PFSK-1 (cell line): ENCODE measurements around the gene NEGR1.

Source experiments
- FOXP2 ChIP-seq: optimal IDR thresholded peaks from 2 replicates; pipeline ENCODE3; 2011; ENCODE audit warnings: borderline replicate concordance, control low read depth, inconsistent platforms; ENCODE audit not compliant: insufficient read depth; ENCODE audit errors: extremely low read length, extremely low read depth
- POLR2AphosphoS5 ChIP-seq: IDR thresholded peaks from 2 replicates; pipeline ENCODE4 v1.6.1; 2012; ENCODE audit warnings: low read depth, mild to moderate bottlenecking, control low read depth, low read length, moderate library complexity
- SIN3A ChIP-seq: IDR thresholded peaks from 2 replicates; pipeline ENCODE4 v1.6.1; 2012; ENCODE audit warnings: mild to moderate bottlenecking, low read length, moderate library complexity, borderline replicate concordance; ENCODE audit not compliant: insufficient read depth
- TAF1 ChIP-seq: IDR thresholded peaks from 2 replicates; pipeline ENCODE4 v1.6.1; 2012; ENCODE audit warnings: low read length, control low read depth, borderline replicate concordance; ENCODE audit not compliant: insufficient read depth
- TF ChIP-seq, protein P1 (sequence below), 2 experiments: IDR thresholded peaks; 2 replicates each; pipeline versions ENCODE4 v1.6.1 to v1.8.0; 2011 to 2012; ENCODE audit warnings: low read depth in 2 of 2, low read length in 2 of 2, control low read depth in 1 of 2, inconsistent platforms in 1 of 2, mild to moderate bottlenecking in 1 of 2, moderate library complexity in 1 of 2; ENCODE audit not compliant: insufficient read depth in 1 of 2

NEGR1 gene

DNA sequence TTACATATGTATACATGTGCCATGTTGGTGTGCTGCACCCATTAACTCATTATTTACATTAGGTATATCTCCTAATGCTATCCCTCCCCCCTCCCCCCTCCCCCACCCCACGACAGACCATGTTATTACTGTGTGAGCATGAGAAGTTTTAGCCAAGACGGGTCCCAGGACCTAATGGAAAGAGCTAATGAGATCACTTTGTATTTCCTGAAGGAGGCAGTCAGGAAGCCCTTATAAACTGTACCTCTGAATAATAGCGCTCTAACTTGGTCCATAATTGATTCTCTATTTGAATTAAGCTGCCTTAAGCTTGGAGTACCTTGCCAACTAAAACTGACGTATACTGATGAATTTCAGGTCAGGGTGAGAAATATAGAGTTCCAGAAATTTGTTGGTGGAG, 4.1 kb upstream of the NEGR1 start:
- TF ChIP-seq, protein P1, sequence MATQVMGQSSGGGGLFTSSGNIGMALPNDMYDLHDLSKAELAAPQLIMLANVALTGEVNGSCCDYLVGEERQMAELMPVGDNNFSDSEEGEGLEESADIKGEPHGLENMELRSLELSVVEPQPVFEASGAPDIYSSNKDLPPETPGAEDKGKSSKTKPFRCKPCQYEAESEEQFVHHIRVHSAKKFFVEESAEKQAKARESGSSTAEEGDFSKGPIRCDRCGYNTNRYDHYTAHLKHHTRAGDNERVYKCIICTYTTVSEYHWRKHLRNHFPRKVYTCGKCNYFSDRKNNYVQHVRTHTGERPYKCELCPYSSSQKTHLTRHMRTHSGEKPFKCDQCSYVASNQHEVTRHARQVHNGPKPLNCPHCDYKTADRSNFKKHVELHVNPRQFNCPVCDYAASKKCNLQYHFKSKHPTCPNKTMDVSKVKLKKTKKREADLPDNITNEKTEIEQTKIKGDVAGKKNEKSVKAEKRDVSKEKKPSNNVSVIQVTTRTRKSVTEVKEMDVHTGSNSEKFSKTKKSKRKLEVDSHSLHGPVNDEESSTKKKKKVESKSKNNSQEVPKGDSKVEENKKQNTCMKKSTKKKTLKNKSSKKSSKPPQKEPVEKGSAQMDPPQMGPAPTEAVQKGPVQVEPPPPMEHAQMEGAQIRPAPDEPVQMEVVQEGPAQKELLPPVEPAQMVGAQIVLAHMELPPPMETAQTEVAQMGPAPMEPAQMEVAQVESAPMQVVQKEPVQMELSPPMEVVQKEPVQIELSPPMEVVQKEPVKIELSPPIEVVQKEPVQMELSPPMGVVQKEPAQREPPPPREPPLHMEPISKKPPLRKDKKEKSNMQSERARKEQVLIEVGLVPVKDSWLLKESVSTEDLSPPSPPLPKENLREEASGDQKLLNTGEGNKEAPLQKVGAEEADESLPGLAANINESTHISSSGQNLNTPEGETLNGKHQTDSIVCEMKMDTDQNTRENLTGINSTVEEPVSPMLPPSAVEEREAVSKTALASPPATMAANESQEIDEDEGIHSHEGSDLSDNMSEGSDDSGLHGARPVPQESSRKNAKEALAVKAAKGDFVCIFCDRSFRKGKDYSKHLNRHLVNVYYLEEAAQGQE (IDR thresholded peaks at IDR 0.05; ENCODE audit: insufficient read depth in 1 of 2, low read depth in 2 of 2, low read length in 2 of 2): no peak
- no peak for TF ChIP-seq FOXP2
- TF ChIP-seq TAF1: no peak

DNA sequence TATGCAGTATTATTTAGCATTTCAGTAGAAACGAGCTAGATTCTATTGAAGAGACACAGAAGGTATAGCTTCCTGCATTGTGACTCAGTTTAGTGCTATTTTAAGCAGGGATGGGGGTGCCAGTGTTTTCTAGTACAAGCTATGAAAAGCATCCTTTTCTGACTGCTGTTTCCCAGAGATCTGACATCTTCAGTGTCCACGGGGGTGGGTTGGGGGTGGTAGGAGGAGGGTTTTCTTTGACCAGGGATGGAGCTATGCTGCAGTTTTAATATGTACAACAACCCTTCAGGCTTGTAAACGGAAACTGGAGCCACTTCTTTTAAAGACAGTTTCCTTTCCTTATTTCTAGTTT, 2.7 kb upstream of the NEGR1 start:
- no peak for TF ChIP-seq FOXP2
- no peak for TF ChIP-seq SIN3A

DNA sequence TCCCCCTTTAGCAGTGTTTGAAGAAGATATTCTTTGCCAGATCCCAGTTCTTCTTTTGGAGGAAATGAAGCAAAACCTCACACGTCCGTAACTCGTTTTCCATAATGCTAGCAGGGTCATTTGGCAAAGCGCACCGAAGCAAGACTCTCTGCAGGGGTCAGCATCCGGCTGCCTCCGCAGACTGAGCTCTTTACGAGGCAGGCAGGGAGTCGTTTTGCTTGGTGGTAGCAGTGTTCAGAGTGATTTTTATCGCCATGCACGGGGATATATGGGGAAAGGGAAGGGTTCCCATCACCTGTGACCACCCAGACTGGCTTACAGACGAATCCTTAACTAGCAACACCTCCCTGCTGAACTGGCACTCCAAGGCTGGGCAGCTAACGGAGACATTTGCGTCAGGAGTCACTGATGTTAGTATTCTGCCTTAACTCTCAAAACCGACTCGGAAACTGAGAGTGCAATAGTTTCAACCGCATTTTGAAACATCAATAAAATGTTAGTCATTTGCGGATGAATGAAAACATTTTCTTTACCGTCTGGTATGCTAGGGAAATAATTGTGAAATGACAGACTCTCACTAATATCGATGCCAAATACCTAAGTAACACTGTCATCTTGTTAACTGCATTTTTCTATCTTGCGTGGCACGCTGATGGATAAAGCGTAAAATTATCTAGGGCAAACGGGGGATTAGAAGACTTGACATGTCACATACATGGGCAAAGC, 2.2 kb upstream of the NEGR1 start:
- TF ChIP-seq TAF1: no peak
- no peak for TF ChIP-seq FOXP2
- no peak for TF ChIP-seq POLR2AphosphoS5
- TF ChIP-seq, protein P1 (IDR thresholded peaks at IDR 0.05; ENCODE audit: insufficient read depth in 1 of 2, low read depth in 2 of 2, low read length in 2 of 2): no peak
- no peak for TF ChIP-seq SIN3A

DNA sequence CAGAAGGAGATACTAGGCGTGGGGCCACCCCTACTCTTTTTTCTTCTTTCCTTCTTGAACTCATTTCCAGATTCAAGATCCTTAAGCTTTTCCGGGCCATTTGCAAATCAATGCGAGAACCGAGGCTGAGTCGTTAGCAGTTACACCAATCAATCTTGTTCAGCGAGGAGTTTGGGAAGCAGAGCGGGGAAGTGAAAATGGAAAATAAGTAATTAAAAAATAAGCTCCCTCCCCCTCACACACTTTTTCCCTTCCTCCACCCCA, 1.7 kb upstream of the NEGR1 start:
- TF ChIP-seq, protein P1 (IDR thresholded peaks at IDR 0.05; ENCODE audit: insufficient read depth in 1 of 2, low read depth in 2 of 2, low read length in 2 of 2): no peak
- no peak for TF ChIP-seq SIN3A
- no peak for TF ChIP-seq FOXP2
- no peak for TF ChIP-seq TAF1
- TF ChIP-seq POLR2AphosphoS5: no peak

GRCh38 chr1:72283307-72284083, 1.2 kb upstream of the NEGR1 start:
- TF ChIP-seq SIN3A: no peak
- TF ChIP-seq FOXP2: no peak
- TF ChIP-seq TAF1: no peak
- no peak for TF ChIP-seq POLR2AphosphoS5
- TF ChIP-seq, protein P1 (IDR thresholded peaks at IDR 0.05; ENCODE audit: insufficient read depth in 1 of 2, low read depth in 2 of 2, low read length in 2 of 2): no peak
